Colonic mucosa (tissue), 4 donors: ENCODE data around the gene GJB1. TPM values are rescaled to one million over a fixed set of nuclear protein-coding genes. Genes with fewer than 3 reads are reported as not detected.

Experiments
- DNase-seq: peaks from one replicate; pipeline ENCODE4 v3.0.0-alpha.2; 2020
- H3K27ac ChIP-seq: fragments of 200-600 bp; one replicate; pipeline ENCODE4 v1.8.0; 2021
- H3K27me3 ChIP-seq: fragments of 200-600 bp; one replicate; pipeline ENCODE4 v1.8.0; 2021
- H3K36me3 ChIP-seq: fragments of 200-600 bp; one replicate; pipeline ENCODE4 v1.8.0; 2021
- H3K4me1 ChIP-seq: fragments of 200-600 bp; one replicate; pipeline ENCODE4 v1.8.0; 2021; ENCODE audit warnings: mild to moderate bottlenecking
- H3K4me3 ChIP-seq: fragments of 200-600 bp; one replicate; pipeline ENCODE4 v1.8.0; 2021
- H3K9ac ChIP-seq, 2 donors: one replicate each; pipeline ENCODE4 v1.7.0; 2013; ENCODE audit warnings: control low read depth in 2 of 2, low read depth in 2 of 2, low read length in 2 of 2
- H3K9me3 ChIP-seq: fragments of 200-600 bp; one replicate; pipeline ENCODE4 v1.8.0; 2021
- CTCF ChIP-seq: fragments of 200-600 bp; IDR thresholded peaks from one replicate; pipeline ENCODE4 v1.8.0; 2022; ENCODE audit warnings: antibody characterized with exemption, mild to moderate bottlenecking
- intact Hi-C: fragments of 100-400 bp; cut with DNase I; formaldehyde crosslinking; loops from one replicate; pipeline ENCODE4 v1.14.1; 2022
- total RNA-seq, 2 donors: library from RNA; stranded (reverse); fragmentation: NEBNext Ultra II Directional in 1 of 2; extraction: Animal tissue kit (Norgen Biotek cat#: 25700) in 1 of 2; gene quantifications; one replicate each; pipeline ENCODE4 v1.2.1, GENCODE V29; 2021
- donor health status: healthy.
- donor health status: DM: no; HTN: no; CAD: no.
- donor health status: DM: no; HTN: no; CAD: no.

The GJB1 gene
- total RNA-seq, 2 donors from 2014 or later, result 76.0 to 100 TPM

- Histone ChIP-seq H3K27ac (no peak overlapping the region), H3K36me3 (no peaks in the 10 kb centered on the region), H3K4me1 (no peaks in the 10 kb centered on the region), H3K9me3 (no peaks in the 10 kb centered on the region), H3K4me3 (no peak overlapping the region), H3K27me3 (no peaks in the 10 kb centered on the region), H3K9ac (no peak overlapping the region)
- no peak for DNase-seq
- intact Hi-C loops, result no loop called here
- no peak for TF ChIP-seq CTCF
Measured at GRCh38 chrX:71235482-71235881, 12.5 kb downstream of the GJB1 start.

- no peaks in the 10 kb centered on the region for H3K27me3 ChIP-seq
- no peaks in the 10 kb centered on the region for H3K36me3 ChIP-seq
- H3K4me1 ChIP-seq, result no peaks in the 10 kb centered on the region
- H3K9me3 ChIP-seq, result no peaks in the 10 kb centered on the region
- TF ChIP-seq CTCF, result no peak
- H3K4me3 ChIP-seq, result no peak overlapping the region
- H3K27ac ChIP-seq, result no peak overlapping the region
- no peak overlapping the region for H3K9ac ChIP-seq
- intact Hi-C loops, result no loop called here
- no peak for DNase-seq
Measured at GRCh38 chrX:71236836-71237235, 13.8 kb downstream of the GJB1 start.

GRCh38 chrX:71239781-71240180 lies 16.8 kb downstream of the GJB1 start:
- Histone ChIP-seq H3K9me3 (no peaks in the 10 kb centered on the region), H3K27me3 (no peaks in the 10 kb centered on the region), H3K27ac (no peak overlapping the region), H3K4me1 (no peaks in the 10 kb centered on the region), H3K4me3 (no peak overlapping the region), H3K9ac (no peak overlapping the region), H3K36me3 (no peaks in the 10 kb centered on the region)
- TF ChIP-seq CTCF, result no peak
- DNase-seq, result no peak
- intact Hi-C loops, result no loop called here

GRCh38 chrX:71241301-71241700 lies 18.3 kb downstream of the GJB1 start:
- Histone ChIP-seq H3K27me3 (no peaks in the 10 kb centered on the region), H3K27ac (no peak overlapping the region), H3K4me3 (no peak overlapping the region), H3K4me1 (no peaks in the 10 kb centered on the region), H3K9me3 (no peaks in the 10 kb centered on the region), H3K36me3 (no peaks in the 10 kb centered on the region), H3K9ac (no peak overlapping the region)
- TF ChIP-seq CTCF, result no peak
- no peak for DNase-seq
- intact Hi-C loops, result no loop called here

- H3K27ac ChIP-seq, result no peak overlapping the region
- DNase-seq, result no peak
- no peak overlapping the region for H3K4me3 ChIP-seq
- no peaks in the 10 kb centered on the region for H3K27me3 ChIP-seq
- H3K4me1 ChIP-seq, result no peaks in the 10 kb centered on the region
- TF ChIP-seq CTCF, result no peak
- H3K9me3 ChIP-seq, result no peaks in the 10 kb centered on the region
- H3K36me3 ChIP-seq, result no peaks in the 10 kb centered on the region
- no peak overlapping the region for H3K9ac ChIP-seq
- intact Hi-C loops, result no loop called here
Measured at GRCh38 chrX:71244359-71245128, 21.5 kb downstream of the GJB1 start.
